Aorta (tissue), 5 donors: ENCODE data around the gene ZC3H7A. TPM values are rescaled to one million over a fixed set of nuclear protein-coding genes. Genes with fewer than 3 reads are reported as not detected.
"Not testable (repeated sequence)": the region's sequence is repeated elsewhere in the genome, so short reads cannot be mapped to it uniquely, and the experiment has no call there.

Source experiments
- ATAC-seq: fragments of 200-7000 bp; cut with Tn5 transposase; one replicate; pipeline ENCODE4 v1.9.1; 2022; ENCODE audit warnings: moderate library complexity; ENCODE audit not compliant: low FRiP score
- DNase-seq, 2 donors: peaks; one replicate each; pipeline ENCODE4 v3.0.0-alpha.2; 2020
- H3K27ac ChIP-seq, 2 donors: one replicate each; pipeline ENCODE4 v1.5.1; 2013; ENCODE audit warnings: low read length in 2 of 2, mild to moderate bottlenecking in 2 of 2, moderate library complexity in 2 of 2, control low read depth in 1 of 2, inconsistent platforms in 1 of 2, low read depth in 1 of 2
- H3K27me3 ChIP-seq, 2 donors: one replicate each; pipeline ENCODE4 v1.6.1; 2013; ENCODE audit warnings: control low read depth in 1 of 2, low read length in 1 of 2, mild to moderate bottlenecking in 1 of 2, moderate library complexity in 1 of 2; ENCODE audit not compliant: insufficient read depth in 2 of 2, control insufficient read depth in 1 of 2
- H3K36me3 ChIP-seq, 2 donors: one replicate each; pipeline ENCODE4 v1.6.1; 2013; ENCODE audit warnings: control low read depth in 1 of 2, low read length in 1 of 2, mild to moderate bottlenecking in 1 of 2; ENCODE audit not compliant: insufficient read depth in 2 of 2, control insufficient read depth in 1 of 2
- H3K4me1 ChIP-seq, 2 donors: one replicate each; pipeline ENCODE4 v1.6.1; 2013; ENCODE audit warnings: low read length in 2 of 2, control low read depth in 1 of 2, mild to moderate bottlenecking in 1 of 2, moderate library complexity in 1 of 2; ENCODE audit not compliant: insufficient read depth in 2 of 2, control insufficient read depth in 1 of 2
- H3K4me3 ChIP-seq, 2 donors: one replicate each; pipeline ENCODE4 v1.5.1; 2013; ENCODE audit warnings: low read length in 2 of 2, control low read depth in 1 of 2, mild to moderate bottlenecking in 1 of 2
- H3K9me3 ChIP-seq: one replicate; pipeline ENCODE4 v1.6.1; 2013; ENCODE audit warnings: mild to moderate bottlenecking, low read length; ENCODE audit not compliant: control insufficient read depth
- WGBS, 2 donors: extraction: QIAGEN DNeasy Blood & Tissue Kit; methylation state at CpG; one replicate each; pipeline ENCODE4 v1.1.7; 2013; 5-methylcytosine and 5-hydroxymethylcytosine counted together
- intact Hi-C, 2 donors: fragments of 100-400 bp; cut with DNase I; formaldehyde crosslinking; loops; one replicate each; pipeline versions ENCODE4 v1.14.2 to v1.15.0; 2022
- polyA plus RNA-seq, 2 donors: library from polyadenylated mRNA; stranded (reverse); fragments of 200-250 nt; gene quantifications; one replicate each; pipeline ENCODE4 v1.2.3, GENCODE V29; 2013
- total RNA-seq, 2 donors: library from RNA; stranded (reverse); fragmentation: NEBNext Ultra II Directional; extraction: Animal tissue kit (Norgen Biotek cat#: 25700); gene quantifications; one replicate each; pipeline ENCODE4 v1.2.1, GENCODE V29; 2021
- donor health status: healthy with polysubstance abuse.
- donor health status: Bipolar disorder and iron deficiency.
- donor health status: DM: no; HTN: no; CAD: no.
- donor health status: DM: no; HTN: no; CAD: no.
- donor health status: DM: yes; HTN: yes; CAD: no.

ZC3H7A gene
- total and polyA plus RNA-seq, 4 donors = 45.4 to 86.2 (median 58.2) TPM

- intact Hi-C loops = no loop called here
- no peak overlapping the region for H3K27ac ChIP-seq
Measured at GRCh38 chr16:11788914-11789313, 8.1 kb downstream of the ZC3H7A start.

GRCh38 chr16:11784980-11785599 is 12.0 kb downstream of the ZC3H7A start:
- peak overlapping the region in 1 of 2 donors; percentile 30 for H3K27ac ChIP-seq
- not testable (repeated sequence) for ATAC-seq, DNase-seq

More at GRCh38 chr16:11788914-11789313, 8.1 kb downstream of the ZC3H7A start:
- peaks cover 0 to 2% of the 10 kb centered on the region in 2 donors for H3K4me1 ChIP-seq
- H3K9me3 ChIP-seq = no peaks in the 10 kb centered on the region
- H3K27me3 ChIP-seq = no peaks in the 10 kb centered on the region
- 91 to 92% methylated on average over 3 of the region's 3 CpGs for WGBS, 2 donors
- DNase-seq = no peak
- no peaks in the 10 kb centered on the region for H3K36me3 ChIP-seq
- H3K4me3 ChIP-seq = no peak overlapping the region
- ATAC-seq = no peak

DNA sequence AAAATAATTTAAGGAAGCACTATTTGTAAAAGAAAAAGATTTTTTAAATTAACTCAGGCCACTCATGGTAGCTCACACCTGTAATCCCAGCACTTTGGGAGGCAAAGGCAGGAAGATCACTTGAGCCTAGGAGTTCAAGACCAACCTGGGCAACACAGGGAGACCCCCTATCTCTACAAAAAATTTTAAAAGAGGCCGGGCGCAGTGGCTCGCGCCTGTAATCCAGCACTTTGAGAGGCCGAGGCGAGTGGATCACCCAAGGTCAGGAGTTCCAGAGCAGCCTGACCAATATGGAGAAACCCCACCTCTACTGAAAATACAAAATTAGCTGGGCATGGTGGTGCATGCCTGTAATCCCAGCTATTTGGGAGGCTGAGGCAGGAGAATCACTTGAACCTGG is 12.7 kb downstream of the ZC3H7A start:
- WGBS, 2 donors = 95 to 97% methylated on average over 6 of the region's 6 CpGs
- intact Hi-C loops = loop anchor here in 1 of 2 donors (5.0 kb wide), 1 partner anchor 42 kb away; the partner anchor contains the start of gene TXNDC11
- peak overlapping the region; percentile 24 to 69 for H3K27ac ChIP-seq
- DNase-seq, ATAC-seq, H3K4me3 ChIP-seq, H3K36me3 ChIP-seq, H3K4me1 ChIP-seq, H3K27me3 ChIP-seq, H3K9me3 ChIP-seq: not testable (repeated sequence)

More at GRCh38 chr16:11784980-11785599, 12.0 kb downstream of the ZC3H7A start:
- not testable (repeated sequence) for H3K9me3 ChIP-seq, H3K4me1 ChIP-seq, H3K36me3 ChIP-seq, H3K4me3 ChIP-seq, H3K27me3 ChIP-seq
- intact Hi-C loops = loop anchor here in 1 of 2 donors (5.0 kb wide), 1 partner anchor 43 kb away; the partner anchor contains the start of gene TXNDC11
- WGBS, 2 donors = 88 to 89% methylated on average over 13 of the region's 13 CpGs

- H3K4me3 ChIP-seq = peak overlapping the region in 1 of 2 donors; percentile 33
- ATAC-seq (no peak), DNase-seq (no peak)
- peaks cover 0 to 2% of the 10 kb centered on the region in 2 donors for H3K4me1 ChIP-seq
- no peaks in the 10 kb centered on the region for H3K9me3 ChIP-seq
- H3K27ac ChIP-seq = peak overlapping the region in 1 of 2 donors; percentile 62
- no peaks in the 10 kb centered on the region for H3K27me3 ChIP-seq
- H3K36me3 ChIP-seq = no peaks in the 10 kb centered on the region
- intact Hi-C loops = loop anchor here in 1 of 2 donors (5.0 kb wide), 1 partner anchor 42 kb away; the partner anchor contains the start of gene TXNDC11
Measured at GRCh38 chr16:11784038-11784369, 13.1 kb downstream of the ZC3H7A start.

GRCh38 chr16:11783319-11784037 is 13.6 kb downstream of the ZC3H7A start:
- 0 to 1% methylated on average over 5 of the region's 5 CpGs for WGBS, 2 donors
- Histone ChIP-seq H3K4me3 (peak overlapping the region; percentile 33 to 36), H3K9me3 (no peaks in the 10 kb centered on the region), H3K36me3 (no peaks in the 10 kb centered on the region), H3K4me1 (peaks cover 0 to 2% of the 10 kb centered on the region in 2 donors), H3K27me3 (no peaks in the 10 kb centered on the region), H3K27ac (peak overlapping the region; percentile 62 to 83)
- DNase-seq (no peak), ATAC-seq (peak; percentile 49)
- intact Hi-C loops = loop anchor here in 1 of 2 donors (5.0 kb wide), 1 partner anchor 41 kb away; the partner anchor contains the start of gene TXNDC11

- no peaks in the 10 kb centered on the region for H3K36me3 ChIP-seq
Measured at GRCh38 chr16:11781773-11782172, 15.3 kb downstream of the ZC3H7A start.

DNA sequence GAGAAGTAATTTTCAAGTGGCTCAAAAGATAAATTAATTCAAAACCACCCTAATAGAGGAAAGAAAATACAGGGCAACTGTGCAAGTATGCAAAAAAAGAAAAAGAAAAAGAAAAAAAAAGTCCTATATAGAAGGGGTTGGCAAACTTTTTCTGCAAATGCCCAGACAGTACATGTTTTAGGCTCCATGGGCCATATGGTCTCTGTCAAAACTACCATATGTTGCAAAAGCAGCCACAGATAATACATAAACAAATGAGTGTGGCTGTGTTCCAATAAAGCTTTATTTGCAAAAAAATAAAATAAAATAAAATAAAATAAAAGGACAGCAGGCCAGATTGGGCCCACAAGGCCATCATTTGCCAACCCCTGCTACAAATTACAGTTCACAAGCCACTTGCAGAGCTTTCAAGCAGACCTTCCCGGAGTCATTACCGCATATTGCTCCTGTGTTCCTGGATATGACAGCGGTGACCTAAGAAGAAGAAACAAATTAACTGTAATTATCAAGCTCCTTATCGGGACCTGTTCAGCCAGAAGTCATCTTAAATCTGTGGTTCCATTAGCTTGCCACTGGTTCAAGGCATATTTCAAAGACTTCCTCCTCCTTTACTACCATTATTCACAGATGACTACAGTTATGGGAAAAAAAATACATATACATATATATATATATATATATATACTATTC is 15.9 kb downstream of the ZC3H7A start:
- Histone ChIP-seq H3K4me3 (no peak overlapping the region), H3K27ac (peak overlapping the region in 1 of 2 donors; percentile 51), H3K27me3 (no peaks in the 10 kb centered on the region), H3K36me3 (no peaks in the 10 kb centered on the region), H3K4me1 (peaks cover 0 to 2% of the 10 kb centered on the region in 2 donors), H3K9me3 (no peaks in the 10 kb centered on the region)
- ATAC-seq (no peak), DNase-seq (no peak)
- intact Hi-C loops = loop anchor here in 1 of 2 donors (5.0 kb wide), 1 partner anchor 39 kb away; the partner anchor contains the start of gene TXNDC11
- WGBS, 2 donors = 68% methylated on average over 4 of the region's 4 CpGs

More at GRCh38 chr16:11781773-11782172, 15.3 kb downstream of the ZC3H7A start:
- H3K9me3 ChIP-seq = no peaks in the 10 kb centered on the region
- ATAC-seq (no peak), DNase-seq (no peak)
- H3K27me3 ChIP-seq = no peaks in the 10 kb centered on the region
- peaks cover 0 to 2% of the 10 kb centered on the region in 2 donors for H3K4me1 ChIP-seq
- H3K27ac ChIP-seq = peak overlapping the region; percentile 62 to 95
- WGBS, 2 donors = 11 to 14% methylated on average over 5 of the region's 5 CpGs
- intact Hi-C loops = loop anchor here in 1 of 2 donors (5.0 kb wide), 1 partner anchor 39 kb away; the partner anchor contains the start of gene TXNDC11
- H3K4me3 ChIP-seq = peak overlapping the region; percentile 9 to 34

GRCh38 chr16:11779074-11779473 is 18.0 kb downstream of the ZC3H7A start:
- intact Hi-C loops = no loop called here
- no peak for ATAC-seq
- Histone ChIP-seq H3K27ac (no peak overlapping the region), H3K4me3 (no peak overlapping the region), H3K9me3 (no peaks in the 10 kb centered on the region), H3K27me3 (no peaks in the 10 kb centered on the region), H3K36me3 (peaks cover 2 to 7% of the 10 kb centered on the region in 2 donors), H3K4me1 (no peaks in the 10 kb centered on the region)
- WGBS, 2 donors = 97% methylated on average over 7 of the region's 7 CpGs
- DNase-seq = no peak
